SKM-1 treated with dmso at 0.1 percent for 144 hours (cell line): ENCODE measurements around the gene AK5.
"Not testable (repeated sequence)": the region's sequence is repeated elsewhere in the genome, so short reads cannot be mapped to it uniquely, and the experiment has no call there.

Experiments
- DNase-seq: peaks from one replicate; lab custom pipeline; 2025; ENCODE audit not compliant: unreplicated experiment; lab: John Stamatoyannopoulos, UW

AK5 gene

DNA sequence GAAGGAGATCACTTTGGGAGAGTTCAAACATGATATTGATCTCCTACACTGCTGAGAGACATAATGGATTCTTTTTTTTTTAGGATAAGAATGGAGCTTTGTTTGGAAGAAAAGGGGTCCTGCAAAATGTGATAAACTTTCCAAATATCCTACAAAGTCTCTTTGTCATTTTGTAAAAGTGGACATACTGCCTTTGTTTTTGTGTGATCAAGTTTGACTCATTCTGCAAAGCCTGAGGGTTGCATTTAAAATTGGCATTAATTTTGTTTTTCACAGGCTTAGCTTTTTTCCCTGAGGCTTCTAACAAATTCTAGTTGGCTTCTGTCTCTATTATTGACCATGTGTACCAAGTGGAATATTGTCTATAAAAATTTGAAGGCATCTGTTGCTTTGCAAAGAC, 113.2 kb downstream of the AK5 start:
- no peak for DNase-seq

DNA sequence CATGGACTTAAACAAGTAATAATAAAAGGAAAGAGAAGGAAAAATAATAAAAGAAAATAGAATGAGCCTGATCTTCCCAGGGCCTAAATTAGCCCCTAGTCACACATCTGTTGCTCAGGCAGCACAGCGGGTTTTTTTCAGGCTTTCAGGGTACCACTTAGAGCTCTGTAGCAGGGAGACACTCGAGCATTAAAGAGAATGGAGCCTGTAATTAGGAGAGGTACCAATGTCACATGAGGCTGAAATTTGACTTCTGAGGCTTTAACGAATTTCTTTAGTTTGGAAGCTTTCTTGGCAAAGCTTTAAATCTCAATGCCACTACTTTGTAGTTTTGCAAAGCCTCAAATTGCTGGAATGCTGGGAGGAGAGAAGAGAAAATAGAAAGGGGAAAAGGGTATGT, 116.3 kb downstream of the AK5 start:
- DNase-seq = no peak

- DNase-seq = no peak
Measured at GRCh38 chr1:77399250-77400086, 117.6 kb downstream of the AK5 start.

DNA sequence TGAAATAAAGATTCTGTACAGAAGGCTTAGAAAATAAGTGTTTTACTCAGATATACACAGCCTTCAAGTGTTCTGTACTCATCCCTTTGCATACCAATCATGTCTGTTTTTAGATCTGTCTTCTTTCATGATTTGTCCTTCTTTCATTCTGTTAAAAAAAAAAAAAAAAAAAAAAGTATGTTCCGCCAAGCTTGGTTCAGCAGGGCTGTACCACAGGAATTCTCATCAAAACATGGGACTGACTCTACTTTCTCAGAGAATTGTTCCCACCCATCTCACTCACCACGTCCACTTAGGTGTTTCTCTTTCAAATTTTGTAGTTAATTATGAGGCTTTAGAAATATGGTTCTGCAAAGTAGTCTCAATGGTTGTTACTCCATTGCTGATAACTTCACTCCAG, 119.0 kb downstream of the AK5 start:
- no peak for DNase-seq

GRCh38 chr1:77401384-77401783, 119.6 kb downstream of the AK5 start:
- no peak for DNase-seq

DNA sequence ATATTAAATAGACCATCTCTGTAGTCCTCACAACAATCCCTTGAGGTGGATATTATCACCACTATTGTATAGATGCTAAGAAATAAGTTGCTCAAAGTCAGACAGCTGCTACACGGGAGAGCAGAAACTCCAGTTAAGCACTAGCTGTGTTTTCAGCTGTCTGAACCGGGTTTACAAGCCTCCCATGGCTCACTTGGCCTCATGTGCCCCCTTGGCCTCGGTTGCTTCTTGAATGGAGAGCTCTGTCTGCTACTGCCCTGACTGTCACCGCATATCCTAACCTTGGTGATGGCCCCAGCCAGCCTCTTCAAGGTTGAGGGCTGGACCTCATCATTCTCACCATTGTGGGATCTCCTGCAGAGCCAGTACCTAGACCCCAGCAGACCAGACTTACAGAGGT, 123.4 kb downstream of the AK5 start:
- no peak for DNase-seq

- no peak for DNase-seq
Measured at GRCh38 chr1:77406661-77407060, 124.8 kb downstream of the AK5 start.

GRCh38 chr1:77407738-77408375, 126.0 kb downstream of the AK5 start:
- DNase-seq = no peak

DNA sequence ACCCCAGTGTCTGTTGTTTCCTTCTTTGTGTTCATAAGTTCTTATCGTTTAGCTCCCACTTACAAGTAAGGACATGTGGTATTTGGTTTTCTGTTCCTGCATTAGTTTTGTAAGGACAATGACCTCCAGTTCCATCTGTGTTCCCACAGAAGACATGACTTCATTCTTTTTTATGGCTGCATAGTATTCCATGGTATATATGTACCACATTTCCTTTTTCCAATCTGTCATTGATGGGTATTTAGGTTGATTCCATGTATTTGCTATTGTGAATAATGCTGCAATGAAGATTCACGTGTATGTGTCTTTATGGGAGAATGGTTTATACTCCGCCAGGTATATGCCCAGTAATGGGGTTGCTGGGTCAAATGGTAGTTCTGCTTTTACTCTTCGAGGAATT, 127.1 kb downstream of the AK5 start:
- not testable (repeated sequence) for DNase-seq

- DNase-seq = no peak
Measured at GRCh38 chr1:77412069-77412819, 130.4 kb downstream of the AK5 start.

GRCh38 chr1:77412820-77413530, 131.2 kb downstream of the AK5 start:
- no peak for DNase-seq

GRCh38 chr1:77413541-77414335, 131.9 kb downstream of the AK5 start:
- DNase-seq = peak; percentile 91

DNA sequence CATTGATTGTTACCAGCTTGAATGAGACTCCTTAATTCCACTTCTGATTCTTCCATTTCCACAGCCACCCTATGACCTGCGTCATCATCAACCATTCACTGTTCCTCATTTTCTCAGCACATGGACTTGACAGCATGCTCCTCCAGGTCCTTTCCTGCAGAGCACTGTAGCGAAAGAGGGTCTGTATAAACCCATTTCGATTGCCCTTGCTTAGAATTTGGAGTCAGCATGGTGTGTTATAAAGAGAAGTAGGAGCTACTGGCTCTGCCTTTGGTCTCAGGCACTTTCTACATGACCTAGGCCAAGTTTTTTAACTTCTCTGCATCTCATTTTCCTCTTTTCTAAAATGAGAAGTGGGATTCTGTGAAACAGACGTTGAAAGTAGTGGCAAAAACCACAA, 133.8 kb downstream of the AK5 start:
- DNase-seq = peak; percentile 80

DNA sequence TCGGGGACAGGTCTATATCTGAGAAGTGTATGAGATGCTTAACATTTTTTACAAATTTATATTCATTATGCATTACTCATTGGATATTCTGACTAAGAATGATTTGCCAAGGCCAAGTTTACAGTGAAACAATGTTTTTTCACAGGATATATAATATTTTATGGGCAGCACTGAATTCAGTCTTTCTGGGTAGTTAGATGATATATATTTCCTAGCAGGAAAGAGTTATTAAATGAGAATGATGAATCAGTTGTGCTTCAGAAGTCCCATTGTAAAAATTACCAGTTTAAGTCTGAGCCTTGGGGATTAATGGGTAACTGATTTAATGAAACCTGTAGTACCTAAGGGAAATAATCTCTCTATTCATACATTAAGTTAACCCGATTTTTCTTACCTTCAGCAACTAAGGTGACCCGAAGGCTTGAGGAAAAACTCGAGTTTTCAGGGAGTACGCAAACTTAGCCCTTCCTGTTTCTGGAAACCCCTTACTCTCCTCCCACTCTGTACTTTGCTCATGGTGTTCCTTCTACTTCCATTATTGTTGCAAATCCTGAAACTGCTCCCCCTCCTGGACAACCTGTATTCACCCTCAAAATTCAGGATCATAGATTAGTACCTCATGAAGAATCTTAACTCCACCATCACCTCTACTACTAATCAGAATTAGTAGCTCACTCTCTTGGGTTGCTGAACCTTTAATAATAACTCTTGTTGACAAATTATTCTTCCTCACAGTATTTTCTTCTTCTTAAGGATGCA, 135.1 kb downstream of the AK5 start:
- DNase-seq = no peak

DNA sequence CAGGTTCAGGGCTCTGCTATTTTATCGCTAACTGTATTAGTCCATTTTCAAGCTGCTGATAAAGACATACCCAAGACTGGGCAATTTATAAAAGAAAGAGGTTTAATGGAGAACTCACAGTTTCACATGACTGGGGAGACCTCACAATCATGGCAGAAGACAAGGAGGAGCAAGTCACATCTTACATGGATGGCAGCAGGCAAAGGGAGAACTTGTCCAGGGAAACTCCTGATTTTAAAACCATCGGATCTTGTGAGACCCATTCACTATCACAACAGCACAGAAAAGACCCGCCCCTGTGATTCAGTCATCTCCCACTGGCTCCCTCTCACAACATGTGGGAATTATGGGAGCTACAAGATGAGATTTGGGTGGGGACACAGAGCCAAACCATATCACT, 136.2 kb downstream of the AK5 start:
- DNase-seq = not testable (repeated sequence)

- no peak for DNase-seq
Measured at GRCh38 chr1:77421504-77422233, 139.8 kb downstream of the AK5 start.

DNA sequence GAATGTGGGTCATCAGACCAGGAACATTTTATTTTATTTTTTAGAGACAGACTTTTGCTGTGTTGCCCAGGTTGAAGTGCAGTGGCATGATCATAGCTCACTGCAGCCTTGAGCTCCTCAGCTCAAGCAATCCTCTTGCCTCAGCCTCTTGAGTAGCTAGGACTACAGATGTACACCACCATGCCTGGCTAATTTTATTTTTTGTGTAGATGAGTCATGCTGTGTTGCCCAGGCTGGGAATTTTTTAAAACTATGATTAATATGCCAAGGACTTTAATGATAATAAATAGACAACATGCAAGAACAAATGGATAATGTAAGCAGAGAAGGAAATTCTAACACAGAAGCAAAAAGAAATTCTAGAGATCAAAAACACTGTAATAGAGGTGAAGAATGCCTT, 142.4 kb downstream of the AK5 start:
- no peak for DNase-seq

GRCh38 chr1:77428068-77428467, 146.2 kb downstream of the AK5 start:
- no peak for DNase-seq
